ENCODE measurements around the gene ADIG.

ADIG gene

DNA sequence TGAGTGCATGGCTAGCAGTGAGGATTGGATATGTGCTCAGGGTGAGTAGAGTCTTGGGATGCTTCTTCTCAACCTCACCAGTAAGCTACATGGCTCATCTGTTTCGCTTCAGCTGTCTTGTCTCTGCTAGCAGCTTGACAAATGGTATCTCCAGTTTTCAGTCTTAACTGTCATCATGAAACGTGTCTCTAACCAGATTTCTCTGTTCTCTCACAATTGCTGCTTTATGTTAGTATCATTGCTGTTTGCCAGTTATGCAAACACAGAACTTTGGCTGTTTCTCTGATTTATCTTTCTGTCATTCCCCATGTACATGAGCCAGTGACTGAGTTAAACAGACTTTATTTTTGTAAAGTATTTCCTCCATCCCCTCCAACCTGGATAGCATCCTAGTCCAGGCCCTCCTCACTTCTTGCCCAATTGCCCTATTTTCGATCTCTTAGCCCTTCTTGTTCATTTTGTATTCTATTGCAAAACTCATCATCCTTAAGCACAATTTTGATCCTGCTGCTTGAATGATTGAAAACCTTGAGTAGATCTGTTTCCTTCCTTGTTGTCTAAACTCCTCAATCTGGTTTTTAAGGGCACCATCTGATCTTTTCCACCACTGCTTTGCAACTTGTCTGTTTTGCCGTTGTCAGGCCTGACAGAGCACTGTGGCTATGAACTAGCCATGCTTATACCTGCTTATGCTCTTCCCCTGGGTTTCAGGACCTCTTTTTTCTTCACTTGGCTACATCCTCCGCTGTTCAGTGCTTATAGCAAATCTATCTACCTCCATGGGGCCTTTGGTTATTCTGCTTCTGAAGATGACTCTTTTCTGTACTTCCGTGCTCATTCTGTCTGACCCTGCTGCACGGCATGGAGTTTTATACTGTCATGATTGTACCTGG is 37.7 kb upstream of the ADIG start:
- DNase-seq = no peak
- Histone ChIP-seq H3K27ac (no peak overlapping the region), H3K9me3 (ENCODE audit: severe bottlenecking) (no peaks in the 10 kb centered on the region)

DNA sequence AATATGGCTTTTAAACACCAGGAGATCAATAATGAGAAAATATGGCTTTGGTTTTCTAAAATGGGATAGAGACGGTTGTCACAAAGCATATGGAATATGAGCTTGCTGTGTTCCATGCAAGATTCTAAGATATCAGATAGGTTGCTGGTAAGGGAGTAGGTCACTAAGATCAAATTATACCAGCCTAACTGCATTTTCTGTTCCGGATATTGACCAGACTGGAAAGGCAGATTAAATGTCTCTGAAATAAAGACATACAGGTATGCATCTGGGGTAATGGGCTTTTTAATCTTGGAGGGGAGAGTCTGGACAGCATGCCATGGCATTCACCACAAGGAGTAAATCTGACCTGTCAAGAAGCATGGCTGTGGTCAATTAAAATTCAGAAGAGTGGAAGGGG is 35.2 kb upstream of the ADIG start:
- Histone ChIP-seq H3K27ac (no peak overlapping the region), H3K27me3 (ENCODE audit: insufficient read depth, low read depth, severe bottlenecking) (no peaks in the 10 kb centered on the region), H3K36me3 (peaks cover 90% of the 10 kb centered on the region), H3K9me3 (ENCODE audit: severe bottlenecking) (no peaks in the 10 kb centered on the region), H3K4me3 (ENCODE audit: low read depth, low read length) (no peak overlapping the region)
- no peak for DNase-seq
- TF ChIP-seq, protein P1, sequence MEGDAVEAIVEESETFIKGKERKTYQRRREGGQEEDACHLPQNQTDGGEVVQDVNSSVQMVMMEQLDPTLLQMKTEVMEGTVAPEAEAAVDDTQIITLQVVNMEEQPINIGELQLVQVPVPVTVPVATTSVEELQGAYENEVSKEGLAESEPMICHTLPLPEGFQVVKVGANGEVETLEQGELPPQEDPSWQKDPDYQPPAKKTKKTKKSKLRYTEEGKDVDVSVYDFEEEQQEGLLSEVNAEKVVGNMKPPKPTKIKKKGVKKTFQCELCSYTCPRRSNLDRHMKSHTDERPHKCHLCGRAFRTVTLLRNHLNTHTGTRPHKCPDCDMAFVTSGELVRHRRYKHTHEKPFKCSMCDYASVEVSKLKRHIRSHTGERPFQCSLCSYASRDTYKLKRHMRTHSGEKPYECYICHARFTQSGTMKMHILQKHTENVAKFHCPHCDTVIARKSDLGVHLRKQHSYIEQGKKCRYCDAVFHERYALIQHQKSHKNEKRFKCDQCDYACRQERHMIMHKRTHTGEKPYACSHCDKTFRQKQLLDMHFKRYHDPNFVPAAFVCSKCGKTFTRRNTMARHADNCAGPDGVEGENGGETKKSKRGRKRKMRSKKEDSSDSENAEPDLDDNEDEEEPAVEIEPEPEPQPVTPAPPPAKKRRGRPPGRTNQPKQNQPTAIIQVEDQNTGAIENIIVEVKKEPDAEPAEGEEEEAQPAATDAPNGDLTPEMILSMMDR (IDR thresholded peaks at IDR 0.05; ENCODE audit: low read depth, low read length) = no peak

More for the DNA sequence above, 37.7 kb upstream of the ADIG start:
- Histone ChIP-seq H3K27me3 (ENCODE audit: insufficient read depth, low read depth, severe bottlenecking) (no peaks in the 10 kb centered on the region), H3K4me3 (ENCODE audit: low read depth, low read length) (no peak overlapping the region), H3K36me3 (peaks cover 83% of the 10 kb centered on the region)
- TF ChIP-seq, protein P1 (IDR thresholded peaks at IDR 0.05; ENCODE audit: low read depth, low read length) = no peak

DNA sequence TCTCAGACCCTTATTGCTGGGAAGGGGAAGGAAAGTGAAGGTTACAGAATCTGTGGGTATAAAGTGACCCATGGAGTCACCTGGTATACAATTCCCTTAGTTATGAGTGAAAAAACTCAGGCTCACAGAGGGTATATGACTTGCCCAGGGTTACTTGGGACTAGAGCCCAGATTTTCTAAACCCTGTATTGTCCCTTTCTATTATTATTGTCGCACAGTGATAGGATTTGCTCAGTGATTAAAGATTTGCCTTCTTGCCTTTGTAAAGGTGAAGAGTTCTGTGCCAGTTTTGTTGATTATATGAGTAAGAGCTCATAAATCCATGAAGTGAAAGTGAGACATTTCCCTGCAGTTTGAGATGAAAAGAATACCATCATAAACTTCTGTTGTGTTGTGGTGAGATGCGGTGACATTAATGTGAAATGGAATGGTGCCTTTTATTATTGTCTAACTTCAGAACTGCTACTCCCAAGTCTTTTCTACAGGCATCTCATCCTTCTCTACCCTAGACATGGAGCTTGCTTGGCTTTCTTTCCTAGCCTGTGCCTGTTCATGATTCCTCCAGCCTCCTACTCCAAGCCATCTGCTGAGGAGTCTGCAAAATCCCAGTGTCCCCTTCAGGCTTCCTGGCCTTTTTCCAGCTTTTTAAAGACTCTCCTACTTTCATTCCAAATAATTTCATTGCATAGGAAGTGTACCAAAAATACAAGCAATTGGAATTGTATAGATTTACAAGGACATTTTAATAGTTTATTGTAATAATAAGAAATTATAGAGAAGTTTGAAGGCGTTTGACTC is 33.5 kb upstream of the ADIG start:
- no peak overlapping the region for H3K27ac ChIP-seq
- H3K36me3 ChIP-seq = peaks cover 91% of the 10 kb centered on the region
- H3K4me3 ChIP-seq (ENCODE audit: low read depth, low read length) = no peak overlapping the region
- no peak for DNase-seq
- H3K27me3 ChIP-seq (ENCODE audit: insufficient read depth, low read depth, severe bottlenecking) = no peaks in the 10 kb centered on the region
- H3K9me3 ChIP-seq (ENCODE audit: severe bottlenecking) = no peaks in the 10 kb centered on the region
- TF ChIP-seq, protein P1 (IDR thresholded peaks at IDR 0.05; ENCODE audit: low read depth, low read length) = no peak

DNA sequence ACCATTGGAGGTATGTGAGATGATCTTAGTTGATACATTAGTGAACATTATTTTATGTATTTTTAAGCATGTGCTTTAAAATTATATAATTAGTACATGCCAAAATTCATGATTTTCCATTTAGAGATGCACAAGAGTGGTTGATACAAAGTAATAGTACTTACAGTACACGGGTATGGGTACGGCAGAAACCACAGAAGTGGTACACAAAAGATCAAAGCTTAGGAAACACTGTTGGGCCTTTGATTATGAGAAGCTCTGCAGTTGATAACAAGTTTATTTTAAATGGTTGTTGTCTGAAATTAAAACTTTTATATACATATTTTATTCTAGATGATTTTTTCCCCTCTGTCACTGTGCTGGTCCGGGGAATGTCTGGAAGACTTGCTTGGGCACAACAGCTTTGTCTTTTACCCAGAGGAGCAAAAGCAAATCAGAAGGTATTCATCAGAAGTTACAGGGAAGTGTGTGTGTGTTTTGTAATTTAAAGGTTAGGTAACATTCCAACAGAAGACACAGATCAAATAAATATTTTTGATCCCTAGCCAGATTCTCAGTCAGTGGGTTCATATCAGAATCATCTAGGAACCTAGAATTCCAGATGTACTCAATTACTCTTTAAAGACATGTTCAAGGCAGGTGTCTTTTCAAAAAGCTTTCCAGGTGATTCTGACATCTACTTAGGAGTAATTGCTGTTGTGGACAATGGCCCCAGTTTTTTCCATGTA is 32.5 kb upstream of the ADIG start:
- H3K27me3 ChIP-seq (ENCODE audit: insufficient read depth, low read depth, severe bottlenecking) = no peaks in the 10 kb centered on the region
- H3K4me3 ChIP-seq (ENCODE audit: low read depth, low read length) = no peak overlapping the region
- TF ChIP-seq, protein P1 (IDR thresholded peaks at IDR 0.05; ENCODE audit: low read depth, low read length) = no peak
- no peak for DNase-seq
- no peak overlapping the region for H3K27ac ChIP-seq
- peaks cover 90% of the 10 kb centered on the region for H3K36me3 ChIP-seq
- no peaks in the 10 kb centered on the region for H3K9me3 ChIP-seq (ENCODE audit: severe bottlenecking)

DNA sequence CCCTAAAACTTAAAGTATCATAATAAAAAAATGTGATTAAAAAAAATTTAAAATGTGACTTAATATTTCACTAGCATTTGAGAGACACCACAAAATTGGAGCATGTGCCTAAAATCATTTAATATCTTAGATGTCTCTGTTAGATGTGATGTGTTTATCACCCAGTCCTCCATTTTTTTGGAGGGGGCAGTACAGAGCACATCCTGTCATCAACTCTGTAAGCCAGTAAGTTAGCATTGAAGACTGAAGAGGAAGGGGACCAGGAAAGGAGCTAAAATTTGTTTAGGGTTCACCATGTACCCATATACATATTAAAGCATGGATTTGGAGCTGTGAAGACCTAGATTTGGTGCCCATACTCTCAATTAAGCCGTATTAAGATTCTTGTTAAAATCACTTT is 30.7 kb upstream of the ADIG start:
- no peak for DNase-seq
- H3K4me3 ChIP-seq (ENCODE audit: low read depth, low read length) = no peak overlapping the region
- no peaks in the 10 kb centered on the region for H3K27me3 ChIP-seq (ENCODE audit: insufficient read depth, low read depth, severe bottlenecking)
- no peak overlapping the region for H3K27ac ChIP-seq
- peaks cover 85% of the 10 kb centered on the region for H3K36me3 ChIP-seq
- no peaks in the 10 kb centered on the region for H3K9me3 ChIP-seq (ENCODE audit: severe bottlenecking)
- TF ChIP-seq, protein P1 (IDR thresholded peaks at IDR 0.05; ENCODE audit: low read depth, low read length) = no peak

Data from WERI-Rb-1 (cell line).